HPDE6-E6E7 (cell line): Measurements from ENCODE around the gene HSPB7.
"Not testable (repeated sequence)": the region's sequence is repeated elsewhere in the genome, so short reads cannot be mapped to it uniquely, and the experiment has no call there.

Source experiments
- DNase-seq: peaks from one replicate; pipeline ENCODE4 v3.0.0; 2011; ENCODE audit warnings: missing footprints; ENCODE audit errors: extremely low spot score

HSPB7 gene

DNA sequence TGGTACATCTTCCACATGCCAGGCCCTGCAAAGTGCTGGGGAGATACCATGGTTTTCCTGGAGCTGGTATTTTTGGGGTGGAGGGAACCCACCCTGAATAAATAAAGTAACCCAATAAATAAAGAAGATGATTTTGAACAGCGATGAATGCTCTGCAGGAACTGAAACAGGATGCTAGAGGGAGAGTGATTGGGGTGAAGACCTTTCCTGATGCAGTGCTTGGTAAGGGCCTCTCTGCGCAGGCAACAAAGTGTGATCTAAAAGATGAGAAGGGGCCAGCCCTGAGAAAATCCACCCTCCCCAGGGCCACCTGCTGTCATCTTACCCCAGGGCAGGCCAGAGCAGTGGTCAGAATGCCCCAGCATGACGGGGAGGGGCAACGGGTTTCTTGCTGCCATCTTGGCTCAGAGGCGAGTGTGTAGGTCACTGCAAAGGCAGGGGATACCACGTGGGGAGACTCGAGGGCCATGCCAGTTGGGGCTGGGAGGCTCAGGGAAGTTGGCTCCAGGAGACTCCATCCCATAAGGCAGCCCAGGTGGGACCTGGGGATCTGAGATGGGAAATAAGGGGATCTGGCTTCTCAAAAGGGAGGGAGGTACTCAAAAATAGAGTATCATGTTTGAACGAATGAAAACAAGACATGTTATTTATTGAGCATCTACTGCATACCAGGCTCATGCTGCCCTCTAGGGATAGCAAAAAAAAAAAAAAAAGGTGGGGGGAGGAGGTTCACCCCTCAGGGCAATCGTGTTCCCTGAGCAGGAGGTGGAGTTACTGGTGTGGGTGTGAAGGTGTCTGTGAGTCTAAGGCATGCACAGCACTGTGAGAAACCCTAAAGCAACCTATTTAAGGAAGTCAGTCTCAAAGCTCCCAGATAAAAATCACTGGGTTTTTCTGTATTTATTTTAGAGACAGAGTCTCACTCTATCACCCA is 11.0 kb downstream of the HSPB7 start:
- DNase-seq, result peak; percentile 83

DNA sequence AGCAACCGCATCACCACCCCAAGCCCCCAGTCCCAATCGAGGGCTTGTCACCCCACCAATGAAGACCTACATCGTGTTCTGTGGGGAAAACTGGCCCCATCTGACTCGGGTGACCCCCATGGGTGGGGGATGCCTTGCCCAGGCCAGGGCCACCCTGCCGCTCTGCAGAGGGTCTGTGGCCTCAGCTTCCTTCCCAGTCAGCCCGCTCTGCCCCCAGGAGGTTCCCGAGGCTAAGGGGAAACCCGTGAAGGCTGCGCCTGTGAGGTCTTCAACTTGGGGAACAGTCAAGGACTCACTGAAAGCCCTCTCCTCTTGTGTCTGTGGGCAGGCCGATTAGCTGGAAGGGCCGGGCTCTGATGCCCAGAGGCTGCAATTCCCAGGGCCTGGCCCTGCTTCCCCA is 11.8 kb downstream of the HSPB7 start:
- DNase-seq, result no peak

DNA sequence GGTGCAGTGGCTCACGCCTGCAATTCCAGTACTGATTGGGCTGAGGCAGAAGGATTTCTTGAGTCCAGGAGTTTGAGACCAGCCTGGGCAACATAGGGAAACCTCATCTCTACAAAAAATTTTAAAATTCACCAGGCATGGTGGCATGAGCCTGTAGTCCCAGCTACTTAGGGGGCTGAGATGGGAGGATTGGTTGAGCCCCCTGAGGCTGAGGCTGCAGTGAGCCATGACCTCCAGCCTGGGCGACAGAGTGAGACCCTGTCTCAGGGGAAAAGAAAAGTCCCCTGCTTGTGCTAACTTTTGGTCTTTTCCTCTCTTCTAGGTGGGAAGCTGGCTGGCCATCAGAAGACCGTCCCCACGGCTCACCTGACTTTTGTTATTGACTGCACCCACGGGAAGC is 12.2 kb downstream of the HSPB7 start:
- DNase-seq, result no peak

DNA sequence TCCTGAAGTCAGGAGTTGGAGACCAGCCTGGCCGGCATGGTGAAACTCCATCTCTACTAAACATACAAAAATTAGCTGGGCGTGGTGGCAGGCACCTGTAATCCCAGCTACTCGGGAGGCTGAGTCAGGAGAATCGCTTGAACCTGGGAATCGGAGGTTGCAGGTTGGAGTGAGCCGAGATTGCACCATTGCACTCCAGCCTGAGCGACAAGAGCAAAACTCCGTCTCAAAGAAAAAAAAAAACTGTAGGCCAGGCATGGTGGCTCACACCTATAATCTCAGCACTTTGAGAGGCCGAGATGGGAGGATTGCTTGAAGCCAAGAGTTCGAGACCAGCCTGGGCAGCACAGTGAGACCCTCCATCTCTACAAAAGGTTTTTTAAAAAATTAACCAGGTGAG is 16.6 kb downstream of the HSPB7 start:
- not testable (repeated sequence) for DNase-seq

DNA sequence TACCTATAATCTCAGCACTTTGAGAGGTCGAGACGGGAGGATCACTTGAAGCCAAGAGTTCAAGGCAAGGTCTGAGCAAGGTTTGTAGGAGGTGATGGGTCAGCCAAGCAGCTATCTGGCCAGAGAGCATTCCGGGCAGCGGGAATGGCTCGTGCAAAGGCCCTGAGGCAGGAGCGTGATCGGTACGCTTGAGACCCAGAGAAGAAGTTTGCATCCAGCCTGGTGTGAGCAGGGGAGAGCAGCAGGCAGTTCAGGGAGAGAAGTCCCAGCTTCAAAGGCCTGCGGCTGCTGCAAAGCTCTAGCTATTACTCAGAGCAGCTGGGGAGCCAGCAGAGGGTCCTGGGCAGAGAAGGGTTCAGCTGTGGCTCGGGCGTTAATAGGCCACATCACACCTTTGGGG is 18.9 kb downstream of the HSPB7 start:
- DNase-seq, result no peak

DNA sequence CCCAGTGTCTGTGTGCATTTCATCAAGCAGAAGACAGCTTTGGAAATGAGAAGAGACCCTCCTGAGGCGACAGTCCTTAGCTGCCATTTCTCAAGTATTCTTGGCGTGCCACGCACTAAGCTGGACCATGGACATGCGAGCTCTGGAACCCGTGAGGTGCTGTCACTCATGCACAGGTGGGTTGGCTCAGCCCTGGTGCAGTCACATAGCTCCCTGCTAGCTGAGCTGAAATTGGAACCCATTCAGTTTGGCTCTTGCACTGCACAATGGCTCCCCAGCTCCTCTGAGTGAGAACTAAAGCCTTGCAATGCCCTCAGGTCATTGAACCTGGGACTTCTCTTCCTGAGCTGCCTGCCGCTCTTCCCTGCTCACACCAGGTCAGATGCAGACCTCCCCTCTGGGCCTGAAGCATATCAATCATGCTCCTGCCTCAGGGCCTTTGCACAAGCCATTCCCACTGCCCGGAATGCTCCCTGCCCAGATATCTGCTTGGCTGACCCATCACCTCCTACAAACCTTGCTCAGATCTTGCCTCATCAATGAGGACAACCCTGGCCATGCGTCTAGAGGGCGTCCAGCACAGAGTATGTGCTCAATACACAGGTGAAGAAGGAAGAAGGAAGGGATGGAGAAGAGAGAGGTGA is 20.1 kb downstream of the HSPB7 start:
- DNase-seq, result no peak

DNA sequence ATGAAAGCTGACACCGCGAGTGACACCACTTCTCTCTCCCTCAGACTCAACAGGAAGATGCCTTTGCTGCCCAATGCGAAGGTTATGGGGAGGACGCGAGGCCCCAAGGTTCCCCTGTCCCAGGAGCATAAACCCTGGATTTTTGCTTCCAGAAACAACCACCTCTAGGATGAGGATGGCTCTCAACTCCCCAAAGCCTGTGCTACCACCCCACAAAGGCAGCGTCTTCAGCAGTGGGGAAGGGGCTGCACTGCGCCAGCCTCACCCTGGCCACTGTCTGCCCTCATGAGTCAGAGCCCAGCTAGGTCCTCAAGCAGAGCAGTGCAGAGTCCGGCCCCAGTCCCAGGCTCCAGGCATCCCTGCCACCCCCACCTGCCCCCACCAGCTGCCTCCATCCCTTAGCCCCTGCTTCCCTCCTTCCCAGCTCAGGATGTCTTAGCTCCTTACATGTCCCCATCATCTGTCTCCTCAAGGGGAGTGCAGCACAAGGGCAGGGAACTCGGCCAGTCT is 20.7 kb downstream of the HSPB7 start:
- DNase-seq, result no peak

DNA sequence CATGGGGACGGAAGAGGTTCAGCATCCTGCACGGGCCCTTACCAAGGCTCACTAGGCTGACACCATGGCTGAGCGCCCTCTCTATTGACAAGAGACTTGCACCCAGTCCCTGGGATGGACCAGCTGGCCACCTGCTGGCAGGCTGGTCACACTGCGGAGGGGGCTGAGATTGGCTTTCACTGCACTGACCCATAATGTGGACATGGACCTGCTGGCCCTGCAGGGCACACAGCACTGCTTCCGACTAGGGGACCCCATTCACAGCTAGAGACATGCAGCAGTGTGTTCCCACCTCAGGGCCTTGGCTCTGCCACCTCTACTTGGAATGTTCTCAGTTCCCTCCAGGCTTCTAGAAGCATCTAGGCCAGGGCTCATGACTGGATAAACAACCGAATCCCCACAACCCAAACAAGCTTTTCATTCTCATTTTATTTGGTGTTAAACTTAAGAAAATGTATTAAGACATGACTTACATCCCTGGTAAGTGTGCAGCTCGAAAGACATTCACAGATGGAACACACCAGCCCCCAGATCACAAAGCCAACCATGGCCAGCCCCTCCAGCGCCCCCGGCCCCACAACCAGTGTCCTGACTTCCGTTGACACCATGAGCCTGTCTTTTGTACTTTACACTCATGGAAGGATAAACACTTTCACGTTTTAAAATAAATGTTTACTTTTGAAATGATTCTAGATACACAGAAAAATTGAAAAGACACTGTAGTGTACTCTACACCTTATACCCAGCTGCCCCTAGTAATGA is 23.1 kb downstream of the HSPB7 start:
- peak; percentile 51 for DNase-seq

DNA sequence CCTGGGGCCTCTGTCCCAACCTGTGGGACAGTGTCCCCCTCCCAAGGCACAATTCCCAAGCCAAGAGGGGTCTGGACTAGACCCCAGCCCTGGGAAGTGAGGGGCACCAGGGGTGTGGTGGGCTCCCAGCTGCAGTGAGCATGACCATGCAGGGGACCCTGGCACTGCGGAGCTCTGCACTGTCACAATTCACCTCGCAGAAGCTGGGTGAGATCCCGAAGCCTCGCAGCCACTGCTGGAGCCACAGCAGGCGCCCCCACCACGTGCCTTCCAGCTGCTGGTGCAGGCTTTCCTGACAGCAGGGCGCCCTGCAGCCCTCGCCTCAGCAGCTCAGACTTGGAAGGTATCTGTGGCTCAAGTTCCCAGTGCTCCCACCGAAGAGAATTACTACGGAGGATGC is 23.8 kb downstream of the HSPB7 start:
- no peak for DNase-seq

DNA sequence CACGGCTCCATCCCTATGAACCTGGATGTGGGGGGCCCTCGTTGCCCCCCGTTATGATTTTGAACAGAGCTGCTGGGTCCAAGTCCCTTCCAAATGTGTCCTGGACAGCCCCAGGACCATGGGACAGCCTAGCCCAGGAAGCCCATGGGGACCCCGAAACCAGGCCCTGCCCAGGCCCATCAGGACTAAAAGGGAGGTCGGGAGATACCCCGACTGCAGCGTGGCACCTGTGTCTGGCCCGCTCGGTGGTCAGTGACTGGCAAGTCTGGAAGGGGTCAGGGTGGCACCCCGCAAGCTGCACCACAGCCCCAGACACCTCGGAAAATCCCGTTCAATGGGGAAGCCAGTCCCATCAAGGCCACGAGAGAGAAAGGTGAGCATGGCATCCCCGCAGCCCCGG is 24.2 kb downstream of the HSPB7 start:
- no peak for DNase-seq

DNA sequence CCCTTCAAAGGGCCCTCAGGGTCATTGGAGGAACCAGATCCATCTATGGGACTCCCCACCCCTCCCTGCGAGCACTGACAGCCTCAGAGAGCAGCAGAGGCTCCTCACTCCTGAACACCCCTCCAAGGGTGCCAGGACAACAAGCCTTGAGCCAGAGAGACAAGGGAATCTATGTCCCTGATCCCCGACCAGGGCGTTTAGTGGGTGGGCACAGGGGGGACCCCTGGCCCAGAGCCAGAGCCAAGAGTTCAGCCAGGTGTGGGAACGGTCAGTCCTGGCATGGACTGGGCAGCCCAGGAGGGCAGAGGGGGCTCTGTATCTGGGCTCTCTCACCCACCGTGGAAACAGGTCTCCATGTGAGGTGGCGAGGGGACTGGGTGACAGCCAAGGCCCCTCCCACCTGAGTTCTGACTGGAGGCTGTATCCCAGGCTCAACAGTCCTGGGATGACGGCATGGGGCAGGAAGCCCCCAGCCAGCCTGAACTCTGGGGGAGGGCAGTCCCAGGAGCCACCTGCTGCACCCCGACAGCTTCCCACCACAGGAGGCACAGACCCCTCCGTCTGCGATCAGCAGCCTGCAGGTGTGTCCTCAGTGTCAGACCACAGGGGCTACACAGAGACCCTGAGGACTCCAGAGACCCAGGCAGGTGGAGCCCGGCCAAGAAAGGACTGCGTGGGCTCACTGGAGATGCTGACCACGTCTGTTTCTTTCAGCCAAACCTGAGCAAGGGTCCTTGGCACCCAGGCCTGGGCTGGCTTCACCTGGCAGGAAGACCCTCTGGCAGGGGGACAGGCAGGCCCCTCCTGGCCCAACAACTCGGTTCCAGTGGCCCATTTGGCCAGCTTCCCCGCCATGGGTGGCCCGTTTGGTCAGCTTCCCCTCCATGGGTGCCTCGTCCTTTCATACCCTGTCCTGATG is 25.0 kb downstream of the HSPB7 start:
- no peak for DNase-seq

DNA sequence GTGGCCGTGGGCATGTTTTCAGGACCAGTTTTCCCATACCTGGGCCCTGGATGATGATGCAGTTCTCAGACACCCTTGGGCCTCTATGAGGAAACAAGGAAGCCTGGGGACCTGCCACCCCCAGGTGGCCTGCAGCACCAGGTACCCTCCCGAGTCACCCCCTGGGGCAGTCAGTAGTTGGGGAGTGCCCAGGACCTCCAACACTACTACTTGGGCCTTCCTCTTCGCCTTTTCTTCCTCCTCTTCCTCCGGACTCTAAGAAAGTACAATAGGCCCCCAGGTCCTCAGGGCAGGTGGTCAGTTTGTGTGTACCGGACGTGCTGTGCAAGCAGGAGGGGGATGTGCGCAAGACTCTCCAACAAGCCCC is 25.7 kb downstream of the HSPB7 start:
- no peak for DNase-seq

DNA sequence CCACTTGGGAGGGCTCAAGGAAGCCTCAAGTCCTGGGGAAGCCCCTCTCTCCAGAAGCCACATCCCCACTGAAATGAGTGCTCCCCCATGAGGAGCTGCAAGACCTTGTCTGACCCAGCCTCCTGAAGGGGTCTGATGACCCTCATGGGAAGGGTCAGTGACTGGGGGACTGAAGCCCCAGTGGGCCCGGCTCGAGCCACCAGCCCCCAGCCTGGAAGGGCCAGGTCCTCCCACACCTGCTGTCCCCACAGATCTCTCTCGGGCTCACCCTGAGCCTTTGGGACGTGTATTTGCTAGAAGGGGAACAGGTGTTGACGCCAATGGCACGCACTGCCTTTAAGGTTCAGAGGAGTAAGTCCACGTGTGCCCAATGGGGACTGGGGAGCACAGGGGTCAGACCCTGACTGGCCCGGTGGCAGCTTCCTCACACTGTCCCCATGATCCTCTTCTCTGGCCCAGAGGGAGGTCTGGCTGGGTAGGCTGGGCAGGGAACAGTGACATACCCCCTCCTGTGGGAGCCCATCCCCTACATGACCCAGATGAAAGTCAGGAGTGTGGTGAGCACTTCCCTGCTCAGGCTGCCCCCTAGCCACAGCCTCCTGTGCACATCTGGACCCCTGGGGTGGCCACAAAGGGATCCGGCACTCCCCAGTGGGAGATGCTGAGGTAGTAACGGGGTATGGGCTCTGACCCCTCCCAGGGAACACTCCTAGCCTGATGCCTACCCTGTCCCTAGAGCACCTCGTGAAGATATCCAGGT is 26.2 kb downstream of the HSPB7 start:
- no peak for DNase-seq

DNA sequence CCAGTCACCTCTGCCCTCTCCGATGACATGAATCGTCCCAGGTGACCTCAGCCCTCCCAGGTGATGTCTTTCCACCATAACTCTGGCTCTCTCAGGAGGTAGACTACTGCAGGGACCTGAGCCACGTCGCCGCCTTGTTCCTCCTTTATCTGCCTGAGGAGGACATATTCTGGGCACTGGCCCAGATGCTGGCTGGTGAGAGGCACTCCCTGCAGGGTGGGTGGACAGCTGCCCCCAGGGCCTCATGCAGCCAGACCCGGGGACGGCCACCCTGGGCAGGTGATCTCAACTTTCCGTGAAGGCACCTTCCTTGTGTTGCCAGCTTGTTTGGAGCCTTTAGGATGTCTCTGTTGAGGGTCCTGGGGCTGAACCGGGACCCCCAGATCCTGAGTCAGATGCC is 28.1 kb downstream of the HSPB7 start:
- no peak for DNase-seq

DNA sequence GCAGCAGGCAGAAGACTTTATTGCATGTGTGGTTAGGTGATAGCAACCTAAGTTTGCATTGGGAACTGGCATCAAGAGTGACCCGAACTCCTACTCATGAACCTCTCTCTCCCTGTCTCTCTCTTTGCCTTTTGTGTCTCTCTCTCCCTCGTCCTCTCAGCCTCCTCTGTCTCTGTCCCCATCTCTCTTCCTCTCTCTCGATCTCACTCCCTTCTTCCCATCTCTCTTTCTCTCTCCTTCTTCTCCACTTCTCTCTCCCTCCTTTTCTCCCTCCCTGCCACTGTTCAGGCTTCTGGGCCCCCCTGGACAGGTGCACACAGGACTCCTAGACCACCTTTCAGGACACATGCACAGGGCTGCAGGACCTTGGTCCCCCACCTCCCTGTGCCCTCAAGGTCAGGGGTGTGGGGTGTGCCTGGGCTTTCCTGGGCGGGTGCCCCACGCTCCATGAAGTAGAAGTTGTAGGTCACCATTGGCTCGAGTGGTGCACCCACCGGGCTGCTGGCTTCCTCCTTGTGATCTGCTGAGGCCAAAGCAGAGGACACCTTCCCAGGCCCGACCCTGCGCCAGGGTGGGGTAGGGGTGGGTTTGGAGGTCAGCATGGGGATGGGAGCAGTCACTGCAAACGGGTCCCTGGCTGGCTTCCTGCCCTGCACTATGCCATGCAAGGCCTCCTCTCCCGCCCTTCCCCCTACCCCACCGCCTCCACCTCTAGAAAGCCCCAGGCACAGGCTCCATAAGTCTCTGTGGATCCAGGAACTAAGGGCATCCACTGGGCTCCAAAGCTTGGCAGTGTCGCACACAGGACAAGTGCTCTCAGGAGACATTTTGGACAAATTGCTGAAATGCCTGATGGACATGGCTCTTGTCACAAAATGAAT is 28.7 kb downstream of the HSPB7 start:
- DNase-seq, result no peak

DNA sequence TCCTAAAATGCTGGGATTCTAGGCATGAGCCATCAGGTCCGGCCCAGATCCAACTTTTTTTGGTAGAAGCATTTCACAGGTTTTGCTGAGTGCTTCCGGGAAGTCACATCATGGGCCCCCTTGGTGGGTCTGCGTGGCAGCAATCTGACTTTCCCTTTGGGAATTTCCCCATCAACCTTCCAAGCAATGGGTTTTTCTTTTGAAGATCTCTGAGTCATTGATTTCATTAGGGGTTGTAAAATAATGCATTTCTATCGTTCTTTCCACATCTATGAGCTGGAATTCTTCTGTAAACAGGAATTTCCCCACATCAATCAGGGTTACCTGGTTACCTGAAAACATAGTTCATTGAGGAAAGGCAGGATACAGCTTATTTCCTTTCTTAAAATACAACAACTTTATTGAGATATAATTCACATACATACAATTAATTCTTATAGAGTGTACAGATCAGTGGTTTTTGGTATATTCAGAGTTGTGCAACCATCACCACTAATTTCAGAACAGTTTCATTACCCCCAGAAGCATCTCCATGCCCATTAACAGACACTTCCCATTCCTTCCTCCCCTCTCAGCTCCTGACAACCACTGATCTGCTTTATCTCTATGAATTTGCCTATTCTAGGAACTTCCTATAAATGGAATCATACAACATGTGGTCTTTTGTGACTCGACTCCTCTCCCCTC is 32.1 kb downstream of the HSPB7 start:
- no peak for DNase-seq

DNA sequence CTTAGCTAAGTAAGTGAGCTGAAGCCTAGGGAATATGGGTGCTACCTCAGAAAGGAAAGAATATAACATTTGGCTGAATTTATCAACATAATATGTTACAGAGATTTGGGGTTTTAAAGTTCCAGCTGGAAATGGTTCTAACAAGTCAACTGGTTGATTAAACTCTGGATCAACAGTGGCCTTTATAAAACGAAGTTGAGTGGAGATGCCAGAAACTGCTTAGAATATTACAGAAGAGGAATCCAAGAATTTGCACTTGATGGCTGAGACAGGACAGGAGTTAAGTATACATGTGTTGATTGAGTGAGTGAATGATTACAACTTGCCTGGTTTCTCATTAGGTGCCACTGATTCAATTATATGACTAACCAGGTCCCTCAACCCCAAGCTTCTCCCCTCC is 34.6 kb downstream of the HSPB7 start:
- no peak for DNase-seq

DNA sequence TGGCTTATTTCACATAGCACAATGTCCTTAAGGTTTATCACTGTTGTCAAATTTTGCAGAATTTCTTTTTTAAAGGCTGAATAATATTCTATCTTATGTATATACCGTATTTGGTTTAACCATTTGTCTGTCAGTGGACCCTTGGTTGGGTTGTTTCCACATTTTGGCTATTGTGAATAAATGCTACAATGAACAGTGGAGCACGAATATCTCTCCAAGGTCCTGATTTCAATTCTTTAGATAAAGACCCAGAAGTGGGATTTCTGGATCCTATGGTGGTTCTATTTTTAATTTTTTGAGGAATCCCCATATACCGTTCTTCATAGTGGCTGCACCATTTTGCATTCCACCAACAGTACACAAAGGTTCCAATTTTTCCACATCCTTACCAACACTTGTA is 36.2 kb downstream of the HSPB7 start:
- DNase-seq, result no peak

DNA sequence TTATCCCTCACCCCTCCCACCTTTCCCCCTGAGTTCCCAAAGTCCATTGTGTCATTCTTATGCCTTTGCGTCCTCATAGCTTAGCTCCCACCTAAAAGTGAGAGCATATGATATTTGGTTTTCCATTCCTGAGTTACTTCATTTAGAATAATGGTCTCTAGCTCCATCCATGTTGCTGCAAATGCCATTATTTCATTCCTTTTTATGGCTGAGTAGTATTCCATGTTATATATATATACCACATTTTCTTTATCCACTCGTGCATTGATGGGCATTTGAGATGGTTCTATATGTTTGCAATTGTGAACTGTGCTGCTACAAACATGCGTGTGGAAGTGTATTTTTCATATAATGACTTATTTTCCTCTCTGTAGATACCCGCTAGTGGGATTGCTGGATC is 39.9 kb downstream of the HSPB7 start:
- not testable (repeated sequence) for DNase-seq
